Activated CD4-positive, alpha-beta T cell treated with anti-CD3 and anti-CD28 coated beads, Interleukin-2, amount 50 U/mL, for 4 hours (primary cell): Measurements from ENCODE around the gene SLC30A7.
"Not testable (repeated sequence)": the region's sequence is repeated elsewhere in the genome, so short reads cannot be mapped to it uniquely, and the experiment has no call there.

Source experiments
- DNase-seq, 2 experiments: peaks; one replicate each; pipeline ENCODE4 v3.0.0-alpha.2; 2020

The SLC30A7 gene

DNA sequence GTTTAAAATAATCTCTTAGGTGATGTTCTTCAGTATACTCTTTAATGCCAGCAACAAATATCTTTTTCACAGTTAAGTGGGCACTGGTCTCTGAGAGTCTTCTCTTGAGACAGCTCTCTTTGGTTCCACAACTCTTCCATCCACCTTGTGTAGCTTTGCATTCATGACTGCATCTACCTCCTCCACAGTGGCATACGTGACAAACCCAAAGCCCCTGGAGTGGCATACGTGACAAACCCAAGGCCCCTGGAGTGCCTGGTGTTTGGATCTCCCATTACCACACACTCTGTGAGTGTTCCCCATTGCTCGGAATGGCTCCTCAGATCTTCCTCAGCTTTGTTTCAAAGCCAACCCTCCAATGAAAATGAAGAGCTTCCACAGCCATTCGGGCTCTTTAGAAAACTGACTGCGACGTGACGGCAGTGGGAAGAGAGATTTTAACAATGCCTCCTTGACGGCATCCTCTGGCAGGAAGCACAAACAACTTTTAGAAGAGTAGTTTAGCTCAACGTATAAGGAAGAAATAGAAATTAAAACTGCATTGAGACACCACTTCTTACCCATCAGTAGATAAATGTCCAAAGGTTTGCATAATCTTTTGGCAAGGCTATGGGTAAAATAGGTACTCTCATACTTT, 45.8 kb downstream of the SLC30A7 start:
- no peak for DNase-seq

DNA sequence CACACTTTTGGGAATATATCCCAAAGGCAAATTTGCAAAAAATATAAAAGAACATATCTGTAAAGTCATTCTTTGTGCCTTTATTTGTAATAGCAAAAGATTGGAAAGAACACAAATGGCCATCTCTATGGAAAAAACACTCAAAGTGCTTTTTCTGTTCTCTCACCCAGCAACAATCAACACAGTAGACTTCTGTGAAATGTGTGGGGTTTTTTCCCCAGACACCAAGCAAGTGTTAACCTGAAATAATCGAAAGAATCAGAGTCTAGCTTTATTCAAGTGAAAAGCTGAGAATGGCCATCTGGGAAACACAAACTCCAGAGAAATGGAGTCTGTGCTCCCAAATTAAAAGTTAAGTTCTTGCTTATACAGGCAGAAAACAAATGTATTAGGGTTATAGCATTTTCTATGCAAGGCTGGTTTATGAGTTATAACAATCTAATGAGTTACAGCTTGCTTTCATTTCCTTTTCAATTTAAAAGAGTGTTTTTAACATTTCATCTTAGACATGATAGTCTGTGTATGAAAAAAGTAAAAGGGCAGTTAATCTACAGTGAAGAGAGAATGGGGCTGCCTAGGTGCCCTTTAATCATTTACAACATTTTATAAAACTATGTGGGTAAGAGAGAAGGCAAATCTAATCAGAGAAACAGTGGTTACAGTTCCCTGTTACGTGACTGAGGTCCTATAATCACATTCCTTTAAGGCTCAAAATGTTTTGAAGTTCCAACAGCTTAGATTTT, 46.6 kb downstream of the SLC30A7 start:
- DNase-seq: no peak

DNA sequence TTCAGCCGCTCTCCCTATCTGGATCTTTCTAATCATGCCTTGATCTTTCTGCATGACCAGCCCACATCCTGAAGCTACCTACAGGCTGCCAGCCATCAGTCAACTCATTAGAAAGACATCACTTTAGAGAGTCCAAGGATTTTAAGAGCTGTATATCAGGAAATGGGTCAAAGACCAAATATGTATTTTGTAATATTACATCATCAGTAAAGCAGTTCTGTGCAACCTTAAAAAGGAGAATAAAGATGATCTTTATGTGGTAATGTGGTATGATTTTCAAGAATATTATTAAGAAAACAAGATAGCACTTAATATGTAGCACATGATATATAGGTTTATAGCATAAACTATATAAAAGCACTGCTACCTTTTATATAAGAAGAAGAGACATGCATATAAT, 47.6 kb downstream of the SLC30A7 start:
- no peak for DNase-seq

DNA sequence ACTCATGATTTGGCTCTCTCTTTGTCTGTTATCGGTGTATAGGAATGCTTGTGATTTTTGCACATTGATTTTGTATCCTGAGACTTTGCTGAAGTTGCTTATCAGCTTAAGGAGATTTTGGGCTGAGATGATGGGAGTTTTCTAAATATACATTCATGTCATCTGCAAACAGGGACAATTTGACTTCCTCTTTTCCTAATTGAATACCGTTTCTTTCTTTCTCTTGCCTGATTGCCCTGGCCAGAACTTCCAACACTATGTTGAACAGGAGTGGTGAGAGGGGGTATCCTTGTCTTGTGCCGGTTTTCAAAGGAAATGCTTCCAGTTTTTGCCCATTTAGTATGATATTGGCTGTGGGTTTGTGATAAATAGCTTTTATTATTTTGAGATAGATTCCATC, 50.2 kb downstream of the SLC30A7 start:
- not testable (repeated sequence) for DNase-seq

DNA sequence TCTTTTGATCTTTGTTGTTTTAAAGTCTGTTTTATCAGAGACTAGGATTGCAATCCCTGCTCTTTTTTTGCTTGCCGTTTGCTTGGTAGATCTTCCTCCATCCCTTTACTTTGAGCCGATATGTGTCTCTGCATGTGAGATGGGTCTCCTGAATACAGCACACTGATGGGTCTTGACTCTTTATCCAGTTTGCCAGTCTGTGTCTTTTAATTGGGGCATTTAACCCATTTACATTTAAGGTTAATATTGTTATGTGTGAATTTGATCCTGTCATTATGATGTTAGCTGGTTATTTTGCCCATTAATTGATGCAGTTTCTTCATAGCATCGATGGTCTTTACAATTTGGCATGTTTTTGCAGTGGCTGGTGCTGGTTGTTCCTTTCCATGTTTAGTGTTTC, 51.9 kb downstream of the SLC30A7 start:
- DNase-seq: not testable (repeated sequence)

DNA sequence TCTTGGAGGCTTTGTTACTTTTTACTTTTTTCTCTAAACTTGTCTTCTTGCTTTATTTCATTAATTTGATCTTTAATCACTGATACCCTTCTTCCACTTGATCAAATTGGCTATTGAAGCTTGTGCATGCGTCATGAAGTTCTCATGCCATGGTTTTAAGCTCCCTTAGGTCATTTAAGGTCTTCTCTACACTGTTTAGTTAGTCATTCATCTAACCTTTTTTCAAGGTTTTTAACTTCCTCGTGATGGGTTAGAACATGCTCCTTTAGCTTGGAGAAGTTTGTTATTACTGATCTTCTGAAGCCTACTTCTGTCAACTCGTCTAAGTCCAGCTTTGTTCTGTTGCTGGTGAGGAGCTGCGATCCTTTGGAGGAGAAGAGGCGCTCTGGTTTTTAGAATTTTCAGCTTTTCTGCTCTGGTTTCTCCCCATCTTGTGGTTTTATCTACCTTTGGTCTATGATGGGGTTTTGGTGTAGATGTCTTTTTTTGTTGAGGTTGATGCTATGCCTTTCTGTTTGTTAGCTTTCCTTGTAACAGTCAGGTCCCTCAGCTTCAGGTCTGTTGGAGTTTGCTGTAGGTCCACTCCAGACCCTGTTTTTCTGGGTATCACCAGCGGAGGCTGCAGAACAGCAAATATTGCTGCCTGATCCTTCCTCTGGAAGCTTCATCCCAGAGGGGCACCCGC, 53.0 kb downstream of the SLC30A7 start:
- not testable (repeated sequence) for DNase-seq

DNA sequence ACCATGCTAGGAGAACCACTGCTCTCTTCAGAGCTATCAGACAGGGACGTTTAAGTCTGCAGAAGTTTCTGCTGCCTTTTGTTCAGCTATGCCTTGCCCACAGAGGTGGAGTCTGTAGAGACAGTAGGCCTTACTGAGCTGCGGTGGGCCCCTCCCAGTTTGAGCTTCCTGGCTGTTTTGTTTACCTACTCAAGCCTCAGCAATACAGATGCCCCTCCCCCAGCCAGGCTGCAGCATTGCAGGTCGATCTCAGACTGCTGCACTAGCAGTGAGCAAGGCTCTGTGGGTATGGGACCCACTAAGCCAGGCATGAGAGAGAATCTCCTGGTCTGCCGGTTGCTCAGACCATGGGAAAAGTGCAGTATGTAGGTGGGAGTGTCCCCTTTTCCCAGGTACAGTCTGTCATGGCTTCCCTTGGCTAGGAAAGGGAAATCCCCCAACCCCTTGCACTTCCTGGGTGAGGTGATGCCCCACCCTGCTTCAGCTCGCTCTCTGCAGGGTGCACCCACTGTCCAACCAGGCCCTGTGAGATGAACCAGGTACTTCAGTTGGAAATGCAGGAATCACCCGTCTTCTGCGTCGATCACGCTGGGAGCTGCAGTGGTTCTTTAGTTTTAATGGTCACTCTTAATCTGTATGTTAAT, 53.7 kb downstream of the SLC30A7 start:
- DNase-seq: peak; percentile 37 to 43

DNA sequence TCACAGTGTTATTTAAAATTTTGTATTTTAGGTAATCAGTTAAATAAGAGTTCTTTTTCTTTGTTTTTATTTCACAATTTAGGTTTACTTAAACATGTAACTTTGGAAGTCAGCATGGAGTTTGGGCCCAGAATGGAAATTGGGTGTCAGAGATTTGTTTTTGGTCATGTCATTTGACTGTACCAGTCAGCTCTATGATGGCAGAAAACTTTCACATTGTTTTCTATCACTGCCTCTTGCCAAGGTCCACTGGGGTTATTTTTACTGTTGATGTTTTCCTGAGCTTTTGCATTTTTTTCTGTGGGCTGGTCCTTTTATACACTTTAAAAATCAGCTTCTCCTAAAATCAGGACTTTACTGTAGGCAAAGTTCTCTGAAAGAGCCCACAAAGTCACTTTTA, 54.4 kb downstream of the SLC30A7 start:
- no peak for DNase-seq

DNA sequence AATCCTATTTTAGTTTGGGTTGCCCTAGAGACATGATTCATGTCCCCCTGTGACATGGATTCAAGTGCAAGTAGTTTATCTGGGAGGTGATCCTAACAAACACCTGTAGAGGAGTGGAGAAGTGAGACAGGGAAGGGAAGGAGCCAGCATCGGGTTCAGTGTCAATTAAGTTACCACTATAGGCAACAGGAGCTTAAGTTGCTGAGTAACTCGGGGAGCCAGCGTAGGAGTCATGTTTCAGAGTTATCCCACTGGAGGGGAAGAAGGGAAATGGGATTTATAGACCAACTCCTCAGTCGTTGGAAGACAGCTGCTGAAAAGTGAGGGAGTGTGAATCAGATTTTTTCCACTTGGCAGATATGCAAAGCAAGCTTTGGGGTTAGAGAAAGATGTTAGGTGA, 54.9 kb downstream of the SLC30A7 start:
- no peak for DNase-seq

DNA sequence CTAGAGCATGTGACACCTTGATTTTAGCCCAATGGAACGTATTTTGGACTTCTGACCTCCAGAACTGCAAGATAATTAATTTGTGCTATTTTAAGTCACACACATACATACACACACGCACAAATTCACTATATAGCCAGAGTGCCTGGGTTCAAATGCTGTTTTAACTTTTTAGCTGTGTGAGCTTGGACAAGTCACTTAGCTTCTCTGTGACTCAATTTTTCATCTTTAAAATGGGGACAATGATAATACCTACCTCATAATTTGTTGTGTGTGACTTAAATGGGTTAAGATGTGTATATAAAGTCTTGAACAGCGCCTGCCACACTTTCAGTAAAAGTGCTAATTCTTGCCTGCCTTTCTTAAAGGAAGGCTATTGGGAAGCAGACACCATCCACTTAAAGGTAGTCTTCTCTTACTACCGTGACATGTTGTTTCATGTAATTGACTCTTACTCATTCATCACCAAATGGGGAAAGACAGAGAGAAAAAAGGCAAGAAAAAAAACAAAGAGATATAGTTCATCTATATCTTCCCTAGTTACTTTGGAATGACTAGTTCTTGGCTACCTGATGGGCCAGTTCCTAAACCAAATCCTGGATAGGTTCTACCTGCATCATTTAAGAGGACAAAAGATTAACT, 56.3 kb downstream of the SLC30A7 start:
- DNase-seq: no peak

DNA sequence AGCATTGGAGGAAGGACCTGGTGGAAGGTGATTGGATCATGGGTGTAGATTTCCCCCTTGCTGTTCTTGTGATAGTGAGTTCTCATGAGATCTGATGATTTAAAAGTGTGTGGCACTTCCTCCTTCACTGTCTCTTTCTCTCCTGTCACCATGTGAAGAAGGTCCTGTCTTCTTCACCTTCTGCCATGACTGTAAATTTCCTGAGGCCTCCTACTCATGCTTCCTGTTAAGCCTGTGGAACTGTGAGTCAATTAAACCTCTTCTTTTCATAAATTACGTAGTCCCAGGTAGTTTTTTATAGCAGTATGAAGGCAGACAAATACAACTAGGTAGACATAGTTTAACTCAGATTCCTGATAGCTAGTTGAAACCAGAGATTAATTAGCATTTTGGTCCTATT, 57.1 kb downstream of the SLC30A7 start:
- DNase-seq: peak; percentile 11 to 12

DNA sequence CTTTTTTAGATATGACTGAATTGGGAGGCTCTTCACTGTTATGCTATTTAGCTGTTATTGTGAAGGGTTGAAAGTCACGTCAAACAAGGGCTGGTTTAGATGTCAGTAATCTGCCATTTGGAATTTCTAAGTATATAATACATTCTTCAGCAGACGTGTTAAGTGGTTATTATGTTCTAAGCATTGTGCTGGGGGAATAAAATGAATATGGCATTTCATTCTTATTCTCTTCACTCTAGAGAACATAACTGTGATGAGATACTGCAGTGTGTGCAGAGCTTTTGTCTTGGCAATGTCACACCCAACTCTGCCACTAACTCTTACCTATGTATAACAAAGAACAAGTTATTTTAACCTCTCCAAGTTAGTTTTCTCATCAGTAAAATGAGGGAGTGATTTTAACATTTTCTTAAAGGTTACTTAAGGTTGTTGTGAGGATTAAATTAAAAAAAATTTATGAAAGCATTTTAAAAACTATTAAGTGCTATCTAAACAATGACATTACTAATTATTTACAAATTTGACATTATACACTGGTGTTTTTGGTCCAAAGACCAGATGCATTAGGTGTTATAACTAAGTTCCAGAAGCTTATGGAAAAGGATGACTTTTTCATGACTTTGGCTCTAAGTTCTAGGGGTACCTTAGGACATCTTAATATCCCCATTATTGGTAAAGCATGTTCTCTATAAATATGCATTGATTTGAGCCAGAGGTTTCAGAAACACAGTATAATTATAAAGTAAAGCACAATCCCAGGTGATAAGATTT, 58.3 kb downstream of the SLC30A7 start:
- no peak for DNase-seq

DNA sequence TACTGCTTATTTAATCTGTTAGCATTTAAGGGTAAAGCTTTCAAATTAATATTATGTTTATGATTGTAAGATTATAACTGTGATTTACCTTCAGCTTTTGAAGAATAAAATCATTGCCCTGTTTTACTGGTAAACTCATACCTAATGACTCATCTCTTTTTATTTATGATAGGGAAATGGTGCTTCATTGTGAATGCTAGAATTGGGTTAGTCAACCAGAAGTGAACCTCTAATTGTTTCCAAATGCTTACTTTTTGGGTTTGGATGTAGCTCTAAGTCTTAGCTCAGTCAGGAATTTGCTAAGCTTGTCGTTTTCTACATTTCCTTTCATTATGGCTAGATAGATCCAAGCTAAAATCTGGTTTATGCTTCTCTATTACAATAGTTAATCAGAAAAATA, 59.4 kb downstream of the SLC30A7 start:
- DNase-seq: no peak

DNA sequence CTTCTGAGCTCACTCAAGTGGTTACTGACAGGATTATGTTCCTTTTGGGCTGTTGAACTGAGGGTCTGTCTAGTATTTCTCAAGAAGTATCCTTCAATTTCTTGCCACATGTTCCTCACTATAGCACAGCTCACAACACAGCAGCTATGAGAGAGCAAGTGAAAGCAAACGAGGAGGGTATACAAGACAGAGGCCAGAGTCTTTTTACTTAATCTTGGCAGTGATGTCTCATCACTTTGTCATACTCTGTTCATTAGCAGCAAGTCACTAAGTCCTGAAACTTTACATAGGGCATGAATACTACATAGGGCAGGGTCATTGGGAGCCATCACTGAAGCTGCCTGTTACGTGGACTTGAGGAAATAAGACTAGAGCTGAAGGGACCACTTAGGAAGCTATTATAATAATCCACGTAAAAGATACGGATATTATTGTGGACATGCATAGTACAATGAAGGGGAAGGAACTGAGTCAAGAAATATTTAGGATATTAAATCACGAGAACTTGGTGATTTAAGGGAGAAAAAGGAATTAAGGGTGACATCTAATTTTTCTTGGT, 63.7 kb downstream of the SLC30A7 start:
- DNase-seq: no peak

DNA sequence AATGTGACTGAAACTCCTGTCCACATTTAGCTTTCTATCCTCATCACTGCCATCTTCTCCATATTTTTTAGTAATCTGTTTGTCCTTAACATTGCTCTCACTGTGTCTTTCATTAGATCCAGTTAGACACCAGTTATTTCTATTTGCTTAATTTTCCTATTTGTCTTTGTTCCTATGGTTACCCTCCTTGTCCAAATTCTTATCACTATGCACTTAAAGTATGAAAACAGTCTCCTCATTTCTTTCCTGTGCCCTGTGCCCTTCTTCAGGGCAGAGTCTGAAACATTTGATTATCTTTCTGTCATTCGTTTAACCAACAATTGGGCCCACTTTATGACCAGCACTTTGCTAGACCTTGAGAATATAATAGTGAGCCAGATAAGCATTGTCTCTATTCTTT, 64.2 kb downstream of the SLC30A7 start:
- DNase-seq: no peak

DNA sequence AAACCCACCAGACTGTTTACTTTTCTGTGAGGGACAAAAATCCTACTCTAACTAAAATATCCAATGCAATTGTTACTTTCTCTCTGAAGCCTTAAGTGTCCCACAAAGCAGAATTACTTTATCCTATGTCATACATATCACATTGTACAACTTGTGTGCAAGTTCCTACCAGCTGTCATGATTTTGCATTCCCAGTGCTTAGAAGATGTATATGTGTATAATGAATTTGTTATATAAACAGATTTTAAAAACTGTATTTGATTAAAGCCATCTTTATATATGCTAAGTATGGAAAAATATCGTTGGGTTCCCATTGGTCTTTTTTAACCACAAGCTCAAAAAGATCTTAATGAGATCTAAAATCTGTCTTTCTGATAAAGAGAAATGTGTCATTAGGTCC, 72.7 kb downstream of the SLC30A7 start:
- DNase-seq: no peak

DNA sequence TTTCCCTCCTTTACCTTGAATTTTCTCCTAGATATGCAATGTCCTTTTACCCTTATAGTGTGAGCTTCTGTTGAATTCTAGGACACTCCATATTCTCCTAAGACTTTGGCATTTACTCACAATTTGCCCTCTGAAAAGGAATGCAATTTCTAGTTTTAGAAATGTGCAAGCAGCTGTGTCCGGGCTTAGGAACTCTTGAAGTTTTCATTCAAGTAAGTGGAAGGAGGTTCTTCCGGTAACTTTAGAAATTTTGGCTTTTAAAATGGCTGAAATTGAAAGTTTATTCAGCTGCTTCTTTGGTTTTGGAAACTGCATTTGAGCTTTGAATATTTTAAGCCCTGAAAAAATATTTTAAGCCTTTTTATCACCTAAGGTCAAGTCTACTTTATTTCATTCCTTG, 73.4 kb downstream of the SLC30A7 start:
- DNase-seq: no peak

DNA sequence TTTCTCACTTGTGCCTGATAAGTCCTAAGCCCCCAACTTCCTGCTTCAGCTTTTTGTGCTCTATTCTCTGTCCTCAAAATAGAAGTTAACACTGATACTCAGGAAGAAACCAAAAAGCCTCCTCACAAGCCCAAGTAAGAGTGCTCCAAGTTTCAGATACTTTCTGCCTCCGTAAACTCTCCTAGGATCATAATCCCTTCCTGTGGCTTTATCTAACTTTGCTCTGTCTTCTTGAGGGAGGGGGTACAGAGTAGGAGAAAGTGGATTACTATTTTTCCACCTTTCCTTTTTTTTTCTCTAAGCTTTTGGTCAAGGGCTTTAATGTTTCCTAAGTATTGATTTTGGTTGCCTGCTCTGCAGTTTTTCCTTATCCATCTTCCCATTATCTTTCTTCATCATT, 75.1 kb downstream of the SLC30A7 start:
- DNase-seq: no peak

DNA sequence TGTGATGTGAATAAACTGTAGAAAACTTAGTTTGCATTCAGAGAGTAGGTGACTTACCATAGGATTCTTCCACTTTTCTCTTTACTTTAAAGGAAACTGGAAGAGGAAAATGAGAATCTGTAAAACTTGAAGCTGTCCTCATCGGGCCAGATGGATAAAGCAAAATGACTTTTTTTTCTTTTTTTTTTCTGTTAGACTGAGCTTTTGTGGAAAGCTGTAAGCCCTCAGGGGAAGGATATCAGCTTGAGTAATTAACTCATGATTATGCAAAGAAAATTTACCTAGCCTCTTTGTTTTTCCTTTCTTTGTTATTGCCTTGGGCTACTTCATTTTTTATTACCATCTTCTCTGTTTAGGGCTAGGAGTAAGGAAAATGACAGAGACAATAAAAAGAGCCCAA, 76.3 kb downstream of the SLC30A7 start:
- DNase-seq: no peak

DNA sequence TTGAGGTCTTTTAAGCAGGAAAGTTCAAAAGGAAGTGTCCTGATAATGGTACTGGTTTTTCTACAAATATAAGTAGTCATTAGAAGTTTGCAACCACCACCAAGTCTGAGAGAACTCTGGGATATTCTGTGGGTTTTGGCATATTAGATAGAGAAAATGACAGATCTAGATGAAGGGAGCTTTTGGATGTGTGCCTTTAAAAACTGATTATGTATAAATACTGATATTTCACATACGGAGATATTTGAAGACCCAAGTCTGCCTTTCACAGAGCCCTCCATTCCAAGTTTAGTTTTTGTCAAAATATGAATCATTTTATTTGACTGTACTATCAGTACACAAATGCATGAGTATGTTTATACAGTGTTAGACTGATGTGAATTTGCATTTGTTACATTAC, 81.0 kb downstream of the SLC30A7 start:
- no peak for DNase-seq

DNA sequence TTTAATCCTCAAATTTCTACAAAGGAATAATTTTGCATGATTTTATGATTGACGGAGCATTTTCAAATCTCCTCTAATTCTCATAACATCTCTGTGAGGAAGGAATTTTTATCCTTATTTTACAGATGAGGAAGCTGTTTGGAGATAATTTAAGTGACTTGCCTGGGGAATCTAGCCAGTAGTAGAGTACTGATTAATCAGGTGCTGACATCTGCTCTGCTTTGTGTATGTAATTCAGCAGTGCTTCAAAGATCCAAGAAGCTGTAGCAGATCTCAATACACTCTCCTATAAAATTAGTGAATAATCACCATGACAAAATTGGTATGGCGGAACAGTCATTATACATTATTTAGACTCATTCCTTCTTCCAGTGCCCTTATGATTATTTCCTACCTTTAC, 83.7 kb downstream of the SLC30A7 start:
- DNase-seq: no peak

DNA sequence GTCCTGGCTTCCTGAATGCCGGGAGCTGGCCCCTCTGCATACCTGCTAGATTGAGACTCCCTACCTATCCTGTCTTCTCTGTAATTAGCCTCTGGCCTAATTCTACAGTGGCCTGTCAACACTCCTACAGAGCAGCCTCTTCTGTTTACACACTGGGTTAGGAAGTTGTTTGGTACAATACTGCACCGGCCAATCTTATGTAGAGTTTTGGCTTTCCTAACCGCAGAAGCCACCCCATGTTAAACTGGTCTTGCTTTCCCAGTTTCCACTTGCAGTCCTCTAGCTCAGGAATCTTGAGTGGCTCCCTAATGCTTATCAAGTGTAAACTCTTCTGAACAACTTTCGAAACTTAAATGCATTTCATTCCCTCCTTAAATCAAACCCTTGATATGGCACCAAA, 86.9 kb downstream of the SLC30A7 start:
- no peak for DNase-seq
